ENCODE data around the gene ZNF365.

GRCh38 chr10:62390497-62391176 is 16.5 kb downstream of the ZNF365 start:
- TF ChIP-seq CTCF (IDR thresholded peaks at IDR 0.05; ENCODE audit: borderline replicate concordance, extremely low read depth, low read length, poor library complexity, severe bottlenecking) = no peak
- TF ChIP-seq EZH2 (IDR thresholded peaks at IDR 0.05; ENCODE audit: borderline replicate concordance, low read depth, low read length, severe bottlenecking) = no peak

Measured in DND-41 (cell line).